Breast epithelium (tissue), 4 donors: ENCODE results near the gene RALGDS. TPM values are rescaled to one million over a fixed set of nuclear protein-coding genes. Genes with fewer than 3 reads are reported as not detected.

Experiments used
- DNase-seq, 2 donors: peaks; one replicate each; pipeline ENCODE4 v3.0.0-alpha.2; 2019; ENCODE audit warnings: low spot score in 2 of 2
- H3K27ac ChIP-seq, 2 donors: fragments of 200-600 bp; sonication (generic) in 1 of 2; one replicate each; pipeline ENCODE4 v1.5.1; 2016 to 2019; ENCODE audit warnings: mild to moderate bottlenecking in 1 of 2
- H3K27me3 ChIP-seq, 2 donors: fragments of 200-600 bp; sonication (generic) in 1 of 2; one replicate each; pipeline versions ENCODE4 v1.5.1 to v1.6.0; 2017 to 2019; ENCODE audit warnings: control low read depth in 1 of 2, mild to moderate bottlenecking in 1 of 2
- H3K36me3 ChIP-seq: fragments of 200-600 bp; one replicate; pipeline ENCODE4 v1.5.1; 2019
- H3K4me1 ChIP-seq, 2 donors: fragments of 200-600 bp; sonication (generic); one replicate each; pipeline ENCODE4 v1.5.1; 2016 to 2019; ENCODE audit warnings: control low read depth in 1 of 2
- H3K4me3 ChIP-seq, 3 donors: fragments of 200-600 bp; sonication (generic); 1 replicate in 2 of 3; 2 replicates in 1 of 3; pipeline ENCODE4 v1.5.1; 2016 to 2019; ENCODE audit warnings: mild to moderate bottlenecking in 3 of 3, moderate library complexity in 2 of 3
- H3K9me3 ChIP-seq, 2 donors: fragments of 200-600 bp; sonication (generic) in 1 of 2; one replicate each; pipeline ENCODE4 v1.5.1; 2016 to 2019; ENCODE audit warnings: control low read depth in 1 of 2
- POLR2A ChIP-seq: fragments of 450-650 bp; IDR thresholded peaks from one replicate; pipeline ENCODE4 v1.6.1; 2016; ENCODE audit warnings: antibody characterized with exemption, mild to moderate bottlenecking, moderate library complexity
- POLR2AphosphoS5 ChIP-seq, 3 donors: sonication (generic); formaldehyde crosslinking; IDR thresholded peaks; one replicate each; pipeline ENCODE4 v1.6.1; 2017; ENCODE audit warnings: antibody characterized with exemption in 3 of 3
- intact Hi-C: fragments of 100-400 bp; cut with DNase I; formaldehyde crosslinking; loops from one replicate; pipeline ENCODE4 v1.15.1; 2023; ENCODE audit warnings: low total_unique reads
- total RNA-seq, 3 donors: library from RNA; depleted of rRNA; stranded (reverse); fragments of >200 nt; gene quantifications; one replicate each; pipeline ENCODE4 v1.1.0, GENCODE V29; 2016
- TF ChIP-seq, protein P1 (sequence below), 3 donors: fragments of 450-650 bp; IDR thresholded peaks; one replicate each; pipeline ENCODE4 v1.5.1; 2016 to 2017; ENCODE audit warnings: antibody characterized with exemption in 3 of 3, mild to moderate bottlenecking in 3 of 3, moderate library complexity in 3 of 3

Gene RALGDS
- total RNA-seq, 3 donors from 2014 or later: 52.0 to 94.1 (median 79.3) TPM

DNA sequence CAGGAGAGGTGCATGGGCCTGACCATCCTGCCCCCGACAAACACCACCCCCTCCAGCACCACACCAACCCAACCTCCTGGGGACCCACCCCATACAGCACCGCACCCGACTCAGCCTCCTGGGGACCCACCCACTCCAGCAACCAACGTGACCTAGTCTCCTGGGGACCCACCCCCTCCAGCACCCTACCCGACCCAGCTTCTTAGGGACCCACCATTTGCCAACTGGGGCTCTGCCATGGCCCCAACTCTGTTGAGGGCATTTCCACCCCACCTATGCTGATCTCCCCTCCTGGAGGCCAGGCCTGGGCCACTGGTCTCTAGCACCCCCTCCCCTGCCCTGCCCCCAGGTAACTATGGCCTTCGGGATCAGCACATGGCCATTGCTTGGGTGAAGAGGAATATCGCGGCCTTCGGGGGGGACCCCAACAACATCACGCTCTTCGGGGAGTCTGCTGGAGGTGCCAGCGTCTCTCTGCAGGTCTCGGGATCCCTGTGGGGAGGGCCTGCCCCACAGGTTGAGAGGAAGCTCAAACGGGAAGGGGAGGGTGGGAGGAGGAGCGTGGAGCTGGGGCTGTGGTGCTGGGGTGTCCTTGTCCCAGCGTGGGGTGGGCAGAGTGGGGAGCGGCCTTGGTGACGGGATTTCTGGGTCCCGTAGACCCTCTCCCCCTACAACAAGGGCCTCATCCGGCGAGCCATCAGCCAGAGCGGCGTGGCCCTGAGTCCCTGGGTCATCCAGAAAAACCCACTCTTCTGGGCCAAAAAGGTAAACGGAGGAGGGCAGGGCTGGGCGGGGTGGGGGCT lies 54.7 kb downstream of the RALGDS start:
- no peak for DNase-seq
- TF ChIP-seq POLR2A (no peak), POLR2AphosphoS5 (IDR thresholded peaks at IDR 0.05) (no peak)
- TF ChIP-seq, protein P1, sequence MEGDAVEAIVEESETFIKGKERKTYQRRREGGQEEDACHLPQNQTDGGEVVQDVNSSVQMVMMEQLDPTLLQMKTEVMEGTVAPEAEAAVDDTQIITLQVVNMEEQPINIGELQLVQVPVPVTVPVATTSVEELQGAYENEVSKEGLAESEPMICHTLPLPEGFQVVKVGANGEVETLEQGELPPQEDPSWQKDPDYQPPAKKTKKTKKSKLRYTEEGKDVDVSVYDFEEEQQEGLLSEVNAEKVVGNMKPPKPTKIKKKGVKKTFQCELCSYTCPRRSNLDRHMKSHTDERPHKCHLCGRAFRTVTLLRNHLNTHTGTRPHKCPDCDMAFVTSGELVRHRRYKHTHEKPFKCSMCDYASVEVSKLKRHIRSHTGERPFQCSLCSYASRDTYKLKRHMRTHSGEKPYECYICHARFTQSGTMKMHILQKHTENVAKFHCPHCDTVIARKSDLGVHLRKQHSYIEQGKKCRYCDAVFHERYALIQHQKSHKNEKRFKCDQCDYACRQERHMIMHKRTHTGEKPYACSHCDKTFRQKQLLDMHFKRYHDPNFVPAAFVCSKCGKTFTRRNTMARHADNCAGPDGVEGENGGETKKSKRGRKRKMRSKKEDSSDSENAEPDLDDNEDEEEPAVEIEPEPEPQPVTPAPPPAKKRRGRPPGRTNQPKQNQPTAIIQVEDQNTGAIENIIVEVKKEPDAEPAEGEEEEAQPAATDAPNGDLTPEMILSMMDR (IDR thresholded peaks at IDR 0.05): no peak
- no peaks in the 10 kb centered on the region for H3K4me1 ChIP-seq
- intact Hi-C loops: no loop called here
- no peak overlapping the region for H3K4me3 ChIP-seq
- H3K36me3 ChIP-seq: no peaks in the 10 kb centered on the region
- H3K27ac ChIP-seq: no peak overlapping the region
- no peaks in the 10 kb centered on the region for H3K9me3 ChIP-seq
- no peaks in the 10 kb centered on the region for H3K27me3 ChIP-seq

DNA sequence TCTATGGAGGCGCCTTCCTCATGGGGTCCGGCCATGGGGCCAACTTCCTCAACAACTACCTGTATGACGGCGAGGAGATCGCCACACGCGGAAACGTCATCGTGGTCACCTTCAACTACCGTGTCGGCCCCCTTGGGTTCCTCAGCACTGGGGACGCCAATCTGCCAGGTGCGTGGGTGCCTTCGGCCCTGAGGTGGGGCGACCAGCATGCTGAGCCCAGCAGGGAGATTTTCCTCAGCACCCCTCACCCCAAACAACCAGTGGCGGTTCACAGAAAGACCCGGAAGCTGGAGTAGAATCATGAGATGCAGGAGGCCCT lies 56.0 kb downstream of the RALGDS start:
- H3K4me3 ChIP-seq: no peak overlapping the region
- intact Hi-C loops: no loop called here
- no peak for TF ChIP-seq POLR2A
- no peak for TF ChIP-seq POLR2AphosphoS5 (IDR thresholded peaks at IDR 0.05)
- TF ChIP-seq, protein P1 (IDR thresholded peaks at IDR 0.05): no peak
- no peaks in the 10 kb centered on the region for H3K27me3 ChIP-seq
- H3K4me1 ChIP-seq: no peaks in the 10 kb centered on the region
- DNase-seq: no peak
- no peaks in the 10 kb centered on the region for H3K9me3 ChIP-seq
- no peak overlapping the region for H3K27ac ChIP-seq
- H3K36me3 ChIP-seq: no peaks in the 10 kb centered on the region

DNA sequence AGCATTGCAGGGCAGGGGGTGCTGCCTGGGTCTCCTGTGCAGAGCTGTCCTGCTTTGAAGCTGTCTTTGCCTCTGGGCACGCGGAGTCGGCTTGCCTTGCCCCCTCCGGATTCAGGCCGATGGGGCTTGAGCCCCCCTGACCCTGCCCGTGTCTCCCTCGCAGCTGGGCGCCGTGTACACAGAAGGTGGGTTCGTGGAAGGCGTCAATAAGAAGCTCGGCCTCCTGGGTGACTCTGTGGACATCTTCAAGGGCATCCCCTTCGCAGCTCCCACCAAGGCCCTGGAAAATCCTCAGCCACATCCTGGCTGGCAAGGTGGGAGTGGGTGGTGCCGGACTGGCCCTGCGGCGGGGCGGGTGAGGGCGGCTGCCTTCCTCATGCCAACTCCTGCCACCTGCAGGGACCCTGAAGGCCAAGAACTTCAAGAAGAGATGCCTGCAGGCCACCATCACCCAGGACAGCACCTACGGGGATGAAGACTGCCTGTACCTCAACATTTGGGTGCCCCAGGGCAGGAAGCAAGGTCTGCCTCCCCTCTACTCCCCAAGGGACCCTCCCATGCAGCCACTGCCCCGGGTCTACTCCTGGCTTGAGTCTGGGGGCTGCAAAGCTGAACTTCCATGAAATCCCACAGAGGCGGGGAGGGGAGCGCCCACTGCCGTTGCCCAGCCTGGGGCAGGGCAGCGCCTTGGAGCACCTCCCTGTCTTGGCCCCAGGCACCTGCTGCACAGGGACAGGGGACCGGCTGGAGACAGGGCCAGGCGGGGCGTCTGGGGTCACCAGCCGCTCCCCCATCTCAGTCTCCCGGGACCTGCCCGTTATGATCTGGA lies 56.6 kb downstream of the RALGDS start:
- Histone ChIP-seq H3K4me1 (no peaks in the 10 kb centered on the region), H3K4me3 (no peak overlapping the region), H3K27me3 (no peaks in the 10 kb centered on the region), H3K36me3 (no peaks in the 10 kb centered on the region), H3K9me3 (no peaks in the 10 kb centered on the region), H3K27ac (no peak overlapping the region)
- no peak for DNase-seq
- intact Hi-C loops: no loop called here
- TF ChIP-seq, protein P1 (IDR thresholded peaks at IDR 0.05): no peak
- no peak for TF ChIP-seq POLR2A
- TF ChIP-seq POLR2AphosphoS5 (IDR thresholded peaks at IDR 0.05): no peak

DNA sequence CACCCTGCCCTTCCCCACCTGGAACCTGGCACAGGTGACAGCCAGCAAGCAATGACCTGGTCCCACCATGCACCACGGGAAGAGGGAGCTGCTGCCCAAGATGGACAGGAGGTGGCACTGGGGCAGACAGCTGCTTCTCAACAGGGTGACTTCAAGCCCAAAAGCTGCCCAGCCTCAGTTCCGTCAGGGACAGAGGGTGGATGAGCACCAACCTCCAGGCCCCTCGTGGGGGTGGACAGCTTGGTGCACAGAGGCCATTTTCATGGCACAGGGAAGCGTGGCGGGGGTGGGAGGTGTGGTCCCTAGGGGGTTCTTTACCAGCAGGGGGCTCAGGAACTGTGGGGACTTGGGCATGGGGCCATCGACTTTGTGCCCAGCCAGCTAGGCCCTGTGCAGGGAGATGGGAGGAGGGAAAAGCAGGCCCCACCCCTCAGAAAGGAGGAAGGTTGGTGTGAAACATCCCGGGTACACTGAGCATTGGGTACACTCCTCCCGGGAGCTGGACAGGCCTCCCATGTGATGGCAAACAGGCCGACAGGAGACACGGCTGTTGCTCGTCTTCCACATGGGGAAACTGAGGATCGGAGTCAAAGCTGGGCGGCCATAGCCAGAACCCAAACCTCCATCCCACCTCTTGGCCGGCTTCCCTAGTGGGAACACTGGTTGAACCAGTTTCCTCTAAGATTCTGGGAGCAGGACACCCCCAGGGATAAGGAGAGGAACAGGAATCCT lies 57.4 kb downstream of the RALGDS start:
- Histone ChIP-seq H3K27ac (no peak overlapping the region), H3K27me3 (no peaks in the 10 kb centered on the region), H3K4me3 (no peak overlapping the region), H3K36me3 (no peaks in the 10 kb centered on the region), H3K4me1 (no peaks in the 10 kb centered on the region), H3K9me3 (no peaks in the 10 kb centered on the region)
- TF ChIP-seq, protein P1 (IDR thresholded peaks at IDR 0.05): no peak
- TF ChIP-seq POLR2A (no peak), POLR2AphosphoS5 (IDR thresholded peaks at IDR 0.05) (no peak)
- intact Hi-C loops: no loop called here
- DNase-seq: no peak
